Mesenchymal stem cell (in vitro differentiated cells and primary cell): ENCODE results near the gene PRCD.

ENCODE experiments used
- DNase-seq: peaks from one replicate; pipeline ENCODE4 v3.0.0-alpha.2; 2013
- H2AFZ ChIP-seq: one replicate; pipeline ENCODE4 v1.6.1; 2013; ENCODE audit warnings: low read depth, mild to moderate bottlenecking, control low read depth, inconsistent platforms, low read length, moderate library complexity
- H2AK5ac ChIP-seq: 2 replicates; pipeline ENCODE4 v1.6.1; 2013; ENCODE audit warnings: low read length, moderate library complexity, mild to moderate bottlenecking, inconsistent platforms; ENCODE audit not compliant: severe bottlenecking
- H2BK120ac ChIP-seq: one replicate; pipeline ENCODE4 v1.6.1; 2013; ENCODE audit warnings: low read depth, mild to moderate bottlenecking, inconsistent platforms, low read length, moderate library complexity
- H2BK12ac ChIP-seq, 2 experiments: one replicate each; pipeline ENCODE4 v1.6.1; 2013; ENCODE audit warnings: inconsistent platforms in 2 of 2, low read length in 2 of 2, mild to moderate bottlenecking in 2 of 2, moderate library complexity in 2 of 2, control low read depth in 1 of 2
- H2BK15ac ChIP-seq: one replicate; pipeline ENCODE4 v1.6.1; 2013; ENCODE audit warnings: mild to moderate bottlenecking, low read depth, inconsistent platforms; ENCODE audit not compliant: poor library complexity, severe bottlenecking
- H2BK5ac ChIP-seq: 2 replicates; pipeline ENCODE4 v1.6.1; 2013; ENCODE audit warnings: low read depth, mild to moderate bottlenecking, low read length, control low read depth, inconsistent platforms; ENCODE audit not compliant: poor library complexity, severe bottlenecking
- H3K14ac ChIP-seq, 2 experiments: one replicate each; pipeline ENCODE4 v1.6.1; 2013; ENCODE audit warnings: inconsistent platforms in 2 of 2, low read length in 2 of 2, control low read depth in 1 of 2, mild to moderate bottlenecking in 1 of 2, moderate library complexity in 1 of 2
- H3K18ac ChIP-seq, 2 experiments: one replicate each; pipeline ENCODE4 v1.6.1; 2013; ENCODE audit warnings: inconsistent platforms in 2 of 2, low read length in 2 of 2, control low read depth in 1 of 2, low read depth in 1 of 2, mild to moderate bottlenecking in 1 of 2
- H3K23ac ChIP-seq, 2 experiments: one replicate each; pipeline ENCODE4 v1.6.1; 2013; ENCODE audit warnings: inconsistent platforms in 2 of 2, low read length in 2 of 2, mild to moderate bottlenecking in 2 of 2, moderate library complexity in 2 of 2, control low read depth in 1 of 2
- H3K27ac ChIP-seq: 2 replicates; pipeline ENCODE4 v1.5.1; 2013; ENCODE audit warnings: mild to moderate bottlenecking, moderate library complexity, low read length, control low read depth, inconsistent platforms; ENCODE audit not compliant: poor library complexity, severe bottlenecking
- H3K27me3 ChIP-seq, 2 experiments: 2 replicates each; pipeline versions ENCODE4 v1.6.1 to v1.7.0; 2013; ENCODE audit warnings: low read length in 2 of 2, mild to moderate bottlenecking in 2 of 2, moderate library complexity in 2 of 2, control low read depth in 1 of 2, inconsistent platforms in 1 of 2; ENCODE audit not compliant: control insufficient read depth in 1 of 2, insufficient read depth in 1 of 2
- H3K36me3 ChIP-seq, 2 experiments: 2 replicates each; pipeline versions ENCODE4 v1.6.1 to v1.7.0; 2013; ENCODE audit warnings: low read length in 2 of 2, control low read depth in 1 of 2, inconsistent platforms in 1 of 2, low read depth in 1 of 2, mild to moderate bottlenecking in 1 of 2; ENCODE audit not compliant: insufficient read depth in 2 of 2, control insufficient read depth in 1 of 2
- H3K4ac ChIP-seq, 2 experiments: one replicate each; pipeline ENCODE4 v1.6.1; 2013; ENCODE audit warnings: inconsistent platforms in 2 of 2, low read length in 2 of 2, mild to moderate bottlenecking in 2 of 2, moderate library complexity in 2 of 2, control low read depth in 1 of 2, low read depth in 1 of 2
- H3K4me1 ChIP-seq: 2 replicates; pipeline ENCODE4 v1.6.1; 2013; ENCODE audit warnings: low read depth, low read length, control low read depth; ENCODE audit not compliant: control insufficient read depth, insufficient read depth
- H3K4me2 ChIP-seq: 2 replicates; pipeline ENCODE4 v1.6.1; 2013; ENCODE audit warnings: low read length, mild to moderate bottlenecking, inconsistent platforms; ENCODE audit not compliant: poor library complexity, severe bottlenecking
- H3K4me3 ChIP-seq, 2 experiments: 2 replicates each; pipeline versions ENCODE4 v1.5.1 to v1.7.0; 2013; ENCODE audit warnings: low read length in 2 of 2, mild to moderate bottlenecking in 2 of 2, control low read depth in 1 of 2, low read depth in 1 of 2; ENCODE audit not compliant: insufficient read depth in 1 of 2
- H3K79me1 ChIP-seq: replicated peaks from 2 replicates; pipeline ENCODE4 v1.6.1; 2013; ENCODE audit warnings: mild to moderate bottlenecking, control low read depth, low read length, inconsistent platforms; ENCODE audit not compliant: poor library complexity, severe bottlenecking
- H3K9ac ChIP-seq: 2 replicates; pipeline ENCODE4 v1.7.0; 2013; ENCODE audit warnings: mild to moderate bottlenecking, low read length, moderate library complexity
- H3K9me3 ChIP-seq: 2 replicates; pipeline ENCODE4 v1.7.0; 2013; ENCODE audit warnings: mild to moderate bottlenecking, low read length; ENCODE audit not compliant: control insufficient read depth
- H4K8ac ChIP-seq: one replicate; pipeline ENCODE4 v1.6.1; 2013; ENCODE audit warnings: inconsistent platforms, mild to moderate bottlenecking, low read length, moderate library complexity
- H4K91ac ChIP-seq: one replicate; pipeline ENCODE4 v1.6.1; 2013; ENCODE audit warnings: mild to moderate bottlenecking, low read length, inconsistent platforms
- WGBS: methylation state at CpG from one replicate; pipeline ENCODE4 v1.1.7; 2013; ENCODE audit warnings: mixed read lengths; 5-methylcytosine and 5-hydroxymethylcytosine counted together

Gene PRCD

GRCh38 chr17:76498876-76499251 is 41.0 kb upstream of the PRCD start:
- Histone ChIP-seq H4K91ac (peak overlapping the region; percentile 55), H2BK12ac (peak overlapping the region; percentile 66 to 70), H3K9me3 (no peaks in the 10 kb centered on the region), H3K23ac (no peak overlapping the region), H3K9ac (peak overlapping the region; percentile 45), H3K4me2 (peak overlapping the region; percentile 14), H3K4ac (peak overlapping the region; percentile 55 to 66), H3K79me1 (peaks cover 6% of the 10 kb centered on the region), H3K4me1 (peaks cover 67% of the 10 kb centered on the region), H3K4me3 (no peak overlapping the region), H2AFZ (no peak overlapping the region), H3K27ac (peak overlapping the region; percentile 91), H3K27me3 (peaks cover 0 to 41% of the 10 kb centered on the region in 2 experiments), H3K14ac (peak overlapping the region in 1 of 2 experiments; percentile 50), H3K36me3 (peaks cover 0 to 27% of the 10 kb centered on the region in 2 experiments), H2BK5ac (peak overlapping the region; percentile 57), H2BK15ac (peak overlapping the region; percentile 2), H2BK120ac (peak overlapping the region; percentile 55), H3K18ac (peak overlapping the region; percentile 90 to 93), H4K8ac (peak overlapping the region; percentile 97), H2AK5ac (peak overlapping the region; percentile 92)
- WGBS = 82% methylated on average over 3 of the region's 4 CpGs
- no peak for DNase-seq

- peak overlapping the region; percentile 39 for H2BK120ac ChIP-seq
- peak overlapping the region; percentile 15 for H2BK5ac ChIP-seq
- H3K4me2 ChIP-seq = peak overlapping the region; percentile 91
- peak overlapping the region; percentile 6 for H4K91ac ChIP-seq
- no peak overlapping the region for H2BK15ac ChIP-seq
- peaks cover 63% of the 10 kb centered on the region for H3K4me1 ChIP-seq
- peak overlapping the region in 1 of 2 experiments; percentile 66 for H3K4ac ChIP-seq
- peaks cover 0 to 41% of the 10 kb centered on the region in 2 experiments for H3K27me3 ChIP-seq
- peak overlapping the region; percentile 61 to 81 for H3K18ac ChIP-seq
- H3K14ac ChIP-seq = peak overlapping the region in 1 of 2 experiments; percentile 50
- no peak for DNase-seq
- H3K36me3 ChIP-seq = peaks cover 0 to 23% of the 10 kb centered on the region in 2 experiments
- no peak overlapping the region for H2AFZ ChIP-seq
- H3K4me3 ChIP-seq = no peak overlapping the region
- H4K8ac ChIP-seq = no peak overlapping the region
- H3K23ac ChIP-seq = no peak overlapping the region
- H3K79me1 ChIP-seq = peaks cover 6% of the 10 kb centered on the region
- H3K9ac ChIP-seq = no peak overlapping the region
- H3K9me3 ChIP-seq = no peaks in the 10 kb centered on the region
- WGBS = 56% methylated on average over 5 of the region's 5 CpGs
- peak overlapping the region; percentile 92 for H2AK5ac ChIP-seq
- peak overlapping the region; percentile 9 to 66 for H2BK12ac ChIP-seq
- peak overlapping the region; percentile 91 for H3K27ac ChIP-seq
These were observed 40.6 kb upstream of the PRCD start for GRCh38 chr17:76499267-76499667.

- Histone ChIP-seq H3K9me3 (no peaks in the 10 kb centered on the region), H2BK15ac (peak overlapping the region; percentile 61), H3K18ac (peak overlapping the region; percentile 16 to 74), H3K4me1 (peaks cover 56% of the 10 kb centered on the region), H2AFZ (no peak overlapping the region), H2BK120ac (peak overlapping the region; percentile 51), H2BK5ac (no peak overlapping the region), H3K27me3 (peaks cover 0 to 37% of the 10 kb centered on the region in 2 experiments), H3K4me3 (peak overlapping the region in 1 of 2 experiments; percentile 91), H3K23ac (no peak overlapping the region), H4K91ac (no peak overlapping the region), H3K79me1 (peaks cover under 1% of the 10 kb centered on the region), H3K9ac (no peak overlapping the region), H3K4ac (peak overlapping the region; percentile 32 to 41), H2BK12ac (peak overlapping the region; percentile 23 to 49), H4K8ac (no peak overlapping the region), H3K14ac (no peak overlapping the region), H3K36me3 (peaks cover 0 to 16% of the 10 kb centered on the region in 2 experiments), H2AK5ac (peak overlapping the region; percentile 35), H3K4me2 (peak overlapping the region; percentile 91), H3K27ac (peak overlapping the region; percentile 91)
- DNase-seq = no peak
- WGBS = 51% methylated on average over 17 of the region's 17 CpGs
These were observed 39.6 kb upstream of the PRCD start for GRCh38 chr17:76500074-76500746.

GRCh38 chr17:76500747-76501017 is 39.2 kb upstream of the PRCD start:
- H2AFZ ChIP-seq = peak overlapping the region; percentile 32
- peaks cover 0 to 13% of the 10 kb centered on the region in 2 experiments for H3K36me3 ChIP-seq
- H3K4ac ChIP-seq = peak overlapping the region; percentile 32 to 70
- H3K9me3 ChIP-seq = no peaks in the 10 kb centered on the region
- H3K4me3 ChIP-seq = peak overlapping the region; percentile 72 to 91
- peak overlapping the region; percentile 35 for H2AK5ac ChIP-seq
- H3K18ac ChIP-seq = peak overlapping the region; percentile 16 to 74
- peak overlapping the region; percentile 70 for H3K9ac ChIP-seq
- no peak for DNase-seq
- H2BK120ac ChIP-seq = peak overlapping the region; percentile 51
- H4K91ac ChIP-seq = no peak overlapping the region
- peak overlapping the region; percentile 74 for H4K8ac ChIP-seq
- no peak overlapping the region for H3K23ac ChIP-seq
- H3K79me1 ChIP-seq = no peaks in the 10 kb centered on the region
- H3K27me3 ChIP-seq = peaks cover 0 to 37% of the 10 kb centered on the region in 2 experiments
- peak overlapping the region; percentile 91 for H3K27ac ChIP-seq
- H3K14ac ChIP-seq = peak overlapping the region in 1 of 2 experiments; percentile 58
- H3K4me2 ChIP-seq = peak overlapping the region; percentile 91
- peak overlapping the region; percentile 31 for H2BK15ac ChIP-seq
- H2BK12ac ChIP-seq = peak overlapping the region; percentile 12 to 13
- no peak overlapping the region for H2BK5ac ChIP-seq
- 10% methylated on average over 7 of the region's 10 CpGs for WGBS
- H3K4me1 ChIP-seq = peaks cover 52% of the 10 kb centered on the region
